GM19099 (cell line): ENCODE results near the gene FBXL7.

Experiments
- POLR2A ChIP-seq: IDR thresholded peaks from 3 replicates; pipeline ENCODE4 v1.6.1; 2011; ENCODE audit warnings: low read depth; ENCODE audit not compliant: insufficient read length; ENCODE audit errors: extremely low read depth

FBXL7 gene

DNA sequence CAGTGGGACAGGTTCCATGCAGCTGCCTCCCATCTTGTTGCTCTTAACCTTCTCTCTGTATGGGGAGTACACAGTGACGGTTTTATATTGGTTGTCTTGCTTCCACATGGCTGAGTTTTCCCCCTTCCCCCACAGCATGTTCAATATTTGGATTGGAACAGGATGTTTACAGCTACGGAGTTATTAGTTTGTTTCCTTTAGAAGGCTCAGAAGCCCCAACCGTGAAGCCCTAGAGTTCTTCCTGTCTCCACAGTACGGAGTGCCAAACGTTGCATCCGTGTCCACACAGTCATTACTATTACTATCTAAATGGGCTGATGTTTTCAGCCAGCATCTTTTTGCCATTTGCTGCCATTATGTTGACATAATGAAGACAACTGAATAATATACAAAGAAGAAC lies 402.1 kb downstream of the FBXL7 start:
- TF ChIP-seq POLR2A: no peak

DNA sequence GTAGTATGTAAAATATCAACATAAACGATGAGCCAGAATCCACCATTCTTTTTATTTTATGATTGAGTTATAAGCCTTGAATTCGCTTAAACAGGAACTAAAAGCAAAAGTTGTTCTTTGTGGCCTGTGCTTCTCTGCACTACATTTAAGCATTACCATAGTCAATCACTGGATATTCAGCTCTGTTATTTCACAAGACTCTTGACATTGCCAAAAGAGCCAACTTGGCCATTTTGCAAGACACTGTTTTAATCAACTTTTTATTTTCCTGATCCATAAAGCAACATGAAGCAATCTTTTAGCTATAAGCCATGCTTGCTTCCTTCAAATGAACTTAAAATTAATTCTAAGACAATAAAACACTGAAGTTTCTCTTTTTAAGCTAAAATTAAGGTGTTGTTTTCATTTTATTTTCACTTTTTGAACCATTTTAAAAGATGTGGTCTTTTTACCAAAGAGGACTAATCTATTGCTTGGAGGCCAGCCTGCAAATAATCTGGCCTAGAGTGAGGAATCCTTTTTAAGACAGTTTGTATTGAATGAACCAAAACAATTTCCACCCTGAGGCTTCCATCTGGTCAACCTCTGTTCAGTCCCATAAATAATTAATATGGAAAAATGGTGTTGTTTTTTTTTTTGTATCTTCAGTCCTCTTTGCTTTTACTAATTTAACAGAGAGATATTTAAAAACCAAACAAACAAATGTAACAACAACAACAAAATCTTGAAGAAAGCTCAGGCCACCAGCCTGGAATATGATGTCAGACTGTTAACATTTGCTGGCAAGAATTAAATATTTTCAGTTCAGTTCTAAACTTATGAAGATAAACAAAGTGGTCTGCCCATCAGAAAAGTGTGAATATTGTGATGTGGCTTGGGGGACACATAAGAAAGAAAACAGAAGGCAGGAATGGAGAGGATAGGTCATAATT lies 405.2 kb downstream of the FBXL7 start:
- TF ChIP-seq POLR2A: no peak

DNA sequence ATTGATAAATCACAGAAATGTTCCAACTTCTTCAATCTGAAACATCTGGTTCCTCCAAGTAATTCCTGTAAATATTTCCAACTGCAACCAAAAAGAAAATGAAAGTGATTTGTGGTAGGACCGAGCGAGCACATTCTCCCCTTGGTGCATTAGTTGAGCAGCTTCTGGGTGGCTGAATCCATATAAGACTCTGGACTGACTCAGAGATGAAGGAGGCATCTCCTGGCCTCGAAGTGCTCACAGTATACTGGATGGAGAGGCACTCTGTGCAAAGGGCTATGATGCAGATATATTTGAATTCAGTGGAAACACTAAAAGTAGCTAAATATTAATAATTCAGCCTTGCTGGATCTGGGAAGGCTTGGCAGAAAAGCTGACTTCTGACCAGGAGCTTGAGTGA lies 414.7 kb downstream of the FBXL7 start:
- TF ChIP-seq POLR2A: no peak

DNA sequence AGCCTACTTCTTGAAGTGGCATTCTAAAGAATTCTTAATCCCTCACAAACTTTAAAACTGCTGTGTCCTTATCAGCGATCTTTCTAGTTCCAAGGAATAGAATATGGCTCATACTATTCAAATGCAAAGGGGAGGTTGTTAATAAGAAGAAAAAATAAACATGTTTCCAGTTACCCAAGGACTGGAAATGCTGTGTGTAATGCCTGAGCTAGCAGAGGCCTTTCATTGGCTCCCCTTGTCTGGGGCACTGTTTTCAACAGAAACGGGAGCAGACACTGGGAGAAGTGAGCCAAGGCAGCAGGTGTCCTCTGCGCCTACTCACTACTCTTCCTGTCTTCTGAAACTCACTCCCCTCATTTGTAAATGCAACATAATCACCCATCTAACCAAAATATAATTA lies 426.6 kb downstream of the FBXL7 start:
- TF ChIP-seq POLR2A: no peak

DNA sequence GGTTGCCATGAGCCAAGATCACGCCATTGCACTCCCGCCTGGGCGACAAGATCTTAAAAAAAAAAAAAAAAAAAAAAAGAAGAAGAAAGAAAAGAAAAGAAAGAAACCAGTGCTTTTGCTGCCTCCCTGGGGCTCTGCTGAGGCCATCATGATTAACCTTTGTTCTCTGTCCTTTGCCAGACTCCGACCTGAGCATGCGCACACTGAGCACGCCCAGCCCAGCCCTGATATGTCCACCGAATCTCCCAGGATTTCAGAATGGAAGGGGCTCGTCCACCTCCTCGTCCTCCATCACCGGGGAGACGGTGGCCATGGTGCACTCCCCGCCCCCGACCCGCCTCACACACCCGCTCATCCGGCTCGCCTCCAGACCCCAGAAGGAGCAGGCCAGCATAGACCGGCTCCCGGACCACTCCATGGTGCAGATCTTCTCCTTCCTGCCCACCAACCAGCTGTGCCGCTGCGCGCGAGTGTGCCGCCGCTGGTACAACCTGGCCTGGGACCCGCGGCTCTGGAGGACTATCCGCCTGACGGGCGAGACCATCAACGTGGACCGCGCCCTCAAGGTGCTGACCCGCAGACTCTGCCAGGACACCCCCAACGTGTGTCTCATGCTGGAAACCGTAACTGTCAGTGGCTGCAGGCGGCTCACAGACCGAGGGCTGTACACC lies 427.9 kb downstream of the FBXL7 start:
- TF ChIP-seq POLR2A: no peak

DNA sequence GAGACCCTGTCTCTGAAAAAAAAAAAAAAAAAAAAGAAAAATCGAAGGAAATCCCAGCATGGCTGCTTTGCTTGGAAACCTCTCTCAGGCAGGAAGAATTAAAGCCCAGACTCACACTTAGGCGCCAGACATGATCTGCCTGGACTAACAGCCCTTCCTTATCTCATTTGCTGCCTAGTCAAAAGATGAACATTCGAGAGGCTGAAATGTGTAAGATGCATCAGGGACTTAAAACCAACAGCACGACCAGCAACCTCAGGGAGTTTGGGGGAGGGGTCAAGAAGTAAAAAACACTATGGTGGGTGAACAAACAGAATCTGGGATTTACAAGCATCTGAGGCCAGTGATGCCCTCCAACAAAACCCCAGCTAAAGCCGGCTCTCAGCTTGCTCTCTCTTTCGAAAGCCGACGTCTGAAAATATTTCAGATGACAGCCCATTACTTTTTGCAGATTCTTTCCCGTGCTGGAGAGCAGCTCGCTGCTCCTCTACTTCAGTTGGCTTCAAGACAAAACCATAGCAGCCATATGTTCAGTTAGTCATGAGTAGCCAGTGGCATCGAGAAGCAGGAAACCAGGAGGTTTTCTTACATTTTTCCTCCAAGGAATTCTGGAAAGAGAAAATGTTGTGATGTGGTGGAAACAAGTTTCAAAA lies 429.8 kb downstream of the FBXL7 start:
- no peak for TF ChIP-seq POLR2A

DNA sequence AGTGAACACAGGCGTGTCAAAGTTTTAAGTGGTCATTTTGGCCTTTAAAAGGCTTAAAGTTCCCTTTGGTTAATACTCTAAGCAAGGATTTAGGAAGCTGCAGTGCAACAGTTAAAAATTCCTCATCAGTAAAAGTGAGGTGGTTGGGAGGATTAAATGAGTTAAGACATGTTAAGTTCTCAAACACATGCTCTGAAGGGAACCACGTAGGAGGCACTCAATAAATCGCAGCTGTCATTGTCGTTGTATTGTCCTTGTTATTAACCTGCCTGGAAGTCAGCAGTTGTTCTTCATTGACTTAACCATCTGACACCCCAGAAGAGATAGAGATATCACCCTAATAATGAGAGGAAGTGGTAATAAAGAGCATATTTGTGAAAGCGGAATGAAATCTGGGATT lies 432.1 kb downstream of the FBXL7 start:
- no peak for TF ChIP-seq POLR2A

DNA sequence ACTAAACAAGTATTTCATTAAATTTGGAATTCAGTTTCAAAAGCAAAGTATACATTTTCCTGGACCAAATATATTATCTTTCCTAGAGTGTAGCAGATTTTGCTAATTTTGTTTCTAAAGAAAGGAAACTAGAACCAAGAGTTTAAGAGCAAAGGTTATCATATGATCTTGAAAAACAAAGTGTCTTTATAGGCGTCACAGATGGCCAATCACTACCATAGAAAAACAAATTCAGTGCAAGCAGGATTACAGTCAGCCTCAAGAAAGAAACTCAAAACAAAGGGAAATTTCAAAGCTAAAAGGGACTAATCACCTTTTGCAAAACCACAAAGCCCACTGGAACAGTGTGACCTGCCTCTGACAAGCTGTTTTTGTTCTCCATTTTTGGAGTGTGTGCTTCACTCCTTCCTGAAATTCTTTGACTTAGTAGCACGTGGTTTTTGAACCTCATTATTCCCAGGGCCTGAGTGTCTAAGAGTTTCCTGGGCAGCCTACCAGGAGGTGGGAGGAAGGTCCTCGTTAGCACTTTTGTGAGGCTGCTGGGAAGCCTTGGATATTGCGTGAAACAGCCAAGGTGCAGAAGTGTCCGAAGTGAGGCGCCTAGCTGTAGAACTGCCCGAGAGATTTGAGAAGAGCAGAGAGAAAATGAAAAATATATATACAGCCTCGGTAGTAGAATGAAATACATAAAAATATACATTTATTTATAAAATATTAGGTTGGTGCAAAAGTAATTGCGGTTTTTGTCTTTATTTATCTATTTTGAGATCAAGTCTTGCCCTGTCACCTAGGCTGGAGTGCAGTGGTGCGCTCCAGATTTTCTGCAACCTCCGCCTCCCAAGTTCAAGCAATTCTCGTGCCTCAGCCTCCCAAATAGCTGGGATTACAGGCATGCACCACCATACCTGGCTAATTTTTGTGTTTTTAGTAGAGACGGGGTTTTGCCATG lies 433.6 kb downstream of the FBXL7 start:
- TF ChIP-seq POLR2A: no peak

DNA sequence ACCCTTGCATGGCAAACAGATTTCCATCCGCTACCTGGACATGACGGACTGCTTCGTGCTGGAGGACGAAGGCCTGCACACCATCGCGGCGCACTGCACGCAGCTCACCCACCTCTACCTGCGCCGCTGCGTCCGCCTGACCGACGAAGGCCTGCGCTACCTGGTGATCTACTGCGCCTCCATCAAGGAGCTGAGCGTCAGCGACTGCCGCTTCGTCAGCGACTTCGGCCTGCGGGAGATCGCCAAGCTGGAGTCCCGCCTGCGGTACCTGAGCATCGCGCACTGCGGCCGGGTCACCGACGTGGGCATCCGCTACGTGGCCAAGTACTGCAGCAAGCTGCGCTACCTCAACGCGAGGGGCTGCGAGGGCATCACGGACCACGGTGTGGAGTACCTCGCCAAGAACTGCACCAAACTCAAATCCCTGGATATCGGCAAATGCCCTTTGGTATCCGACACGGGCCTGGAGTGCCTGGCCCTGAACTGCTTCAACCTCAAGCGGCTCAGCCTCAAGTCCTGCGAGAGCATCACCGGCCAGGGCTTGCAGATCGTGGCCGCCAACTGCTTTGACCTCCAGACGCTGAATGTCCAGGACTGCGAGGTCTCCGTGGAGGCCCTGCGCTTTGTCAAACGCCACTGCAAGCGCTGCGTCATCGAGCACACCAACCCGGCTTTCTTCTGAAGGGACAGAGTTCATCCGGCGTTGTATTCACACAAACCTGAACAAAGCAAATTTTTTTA lies 436.7 kb downstream of the FBXL7 start:
- no peak for TF ChIP-seq POLR2A

DNA sequence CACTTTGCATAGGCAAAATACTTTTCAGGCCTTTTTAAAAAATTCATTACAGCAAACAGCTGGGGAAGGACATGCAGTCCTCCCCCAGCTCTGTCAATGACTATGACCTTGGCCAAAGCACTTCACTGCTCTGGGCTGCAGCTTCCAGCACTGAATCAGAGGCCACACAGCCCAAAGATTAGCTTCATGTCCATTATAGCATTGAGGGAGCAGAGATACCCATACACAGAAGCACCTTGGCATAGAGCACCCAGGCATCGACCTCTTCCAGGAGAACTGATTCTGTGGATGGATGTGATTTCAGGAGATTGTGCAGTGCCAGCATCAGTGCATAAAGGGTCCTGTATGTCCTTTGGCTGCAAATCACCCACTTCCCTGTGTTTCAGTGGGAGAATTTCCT lies 437.7 kb downstream of the FBXL7 start:
- no peak for TF ChIP-seq POLR2A

DNA sequence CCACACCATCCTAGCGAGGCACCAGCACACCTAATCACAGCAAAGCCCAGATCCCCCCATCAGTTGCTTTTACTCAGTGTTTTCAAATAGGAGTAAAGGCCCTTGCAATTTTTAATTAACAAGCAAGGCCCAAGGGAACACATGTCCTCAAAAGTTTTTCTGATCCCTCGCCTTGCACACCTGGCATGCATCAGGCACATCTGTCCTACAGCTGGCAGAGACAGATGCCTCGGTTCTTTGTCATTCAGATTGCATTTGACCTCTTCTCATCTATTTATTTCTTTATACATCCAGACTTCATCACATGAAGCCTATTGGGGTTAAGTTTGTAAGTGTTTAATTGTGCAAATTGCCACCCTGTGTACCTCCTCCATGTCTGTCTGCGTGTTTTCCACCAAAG lies 438.2 kb downstream of the FBXL7 start:
- TF ChIP-seq POLR2A: no peak

DNA sequence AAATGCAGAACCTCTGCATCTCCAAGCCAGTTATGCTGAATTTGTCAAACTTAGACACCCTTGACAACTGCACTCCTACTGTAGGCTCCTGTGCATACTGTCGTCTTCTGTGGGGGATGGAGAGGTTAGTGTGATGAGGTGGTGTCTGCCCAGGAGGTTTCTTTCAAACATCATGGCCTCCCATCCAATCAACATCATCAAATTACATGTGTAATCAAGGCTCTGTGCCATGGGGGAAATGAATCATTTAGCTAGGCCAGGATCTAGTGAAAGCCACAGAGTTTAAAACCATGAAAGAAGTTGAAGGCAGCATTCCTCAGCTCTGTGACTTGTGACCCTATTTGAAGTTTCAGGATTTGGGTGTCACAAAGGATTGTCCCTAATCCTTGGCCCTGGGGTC lies 439.0 kb downstream of the FBXL7 start:
- TF ChIP-seq POLR2A: no peak

DNA sequence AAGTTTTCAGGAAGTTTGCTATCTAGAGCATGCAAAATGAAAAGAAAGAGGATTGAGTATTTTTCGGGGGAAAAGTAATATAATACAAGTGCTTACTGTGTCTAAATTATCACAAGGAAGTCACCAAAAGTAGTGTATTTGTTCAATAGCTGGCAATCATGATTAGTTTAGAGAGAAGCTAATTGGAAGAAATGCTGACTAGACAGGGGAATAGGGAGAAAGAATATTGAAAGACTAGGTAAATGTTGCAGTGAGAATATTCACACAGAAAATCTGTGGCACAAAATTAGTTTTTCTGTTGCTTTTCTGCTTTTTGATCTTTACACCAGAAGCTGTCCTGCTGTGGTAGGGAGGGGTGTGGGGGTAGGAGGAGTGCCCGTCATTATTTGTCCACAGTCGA lies 440.9 kb downstream of the FBXL7 start:
- TF ChIP-seq POLR2A: no peak

DNA sequence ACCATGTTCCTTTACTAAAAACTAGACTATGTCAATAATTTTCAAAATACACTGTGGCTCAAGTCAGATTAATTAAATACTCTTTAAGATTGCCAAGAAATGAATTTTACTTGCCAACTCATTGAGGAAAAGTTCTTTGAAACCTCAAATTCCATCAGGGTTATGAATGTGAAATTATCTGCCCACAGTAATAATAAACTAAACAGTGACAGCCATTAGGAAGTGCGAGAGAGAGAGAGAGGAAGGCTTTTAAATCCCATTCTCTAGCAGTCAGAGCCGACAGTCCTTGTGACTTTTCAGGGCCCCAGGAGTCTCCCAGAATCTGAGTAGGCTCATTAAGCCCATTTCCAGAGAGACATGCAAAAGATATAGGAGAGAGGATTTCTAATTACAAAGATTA lies 443.5 kb downstream of the FBXL7 start:
- no peak for TF ChIP-seq POLR2A

DNA sequence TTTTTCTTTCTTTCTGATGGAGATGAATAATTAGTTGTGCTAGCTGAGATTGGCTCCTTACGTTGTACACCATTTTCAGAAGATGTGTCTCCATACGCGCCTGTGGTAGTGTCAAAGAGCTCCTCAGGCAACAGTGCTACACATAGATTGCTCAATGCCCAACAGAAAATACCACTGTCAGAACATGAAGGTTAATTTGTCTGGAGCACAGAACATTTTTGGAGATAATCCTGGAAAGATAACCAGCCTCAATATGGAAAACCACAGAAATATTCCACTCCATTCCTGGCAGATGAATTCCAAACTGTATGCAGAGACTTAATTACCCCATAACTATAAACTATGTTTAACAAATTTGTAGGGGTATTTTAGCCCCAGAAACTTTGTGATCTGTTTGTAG lies 446.0 kb downstream of the FBXL7 start:
- TF ChIP-seq POLR2A: no peak

DNA sequence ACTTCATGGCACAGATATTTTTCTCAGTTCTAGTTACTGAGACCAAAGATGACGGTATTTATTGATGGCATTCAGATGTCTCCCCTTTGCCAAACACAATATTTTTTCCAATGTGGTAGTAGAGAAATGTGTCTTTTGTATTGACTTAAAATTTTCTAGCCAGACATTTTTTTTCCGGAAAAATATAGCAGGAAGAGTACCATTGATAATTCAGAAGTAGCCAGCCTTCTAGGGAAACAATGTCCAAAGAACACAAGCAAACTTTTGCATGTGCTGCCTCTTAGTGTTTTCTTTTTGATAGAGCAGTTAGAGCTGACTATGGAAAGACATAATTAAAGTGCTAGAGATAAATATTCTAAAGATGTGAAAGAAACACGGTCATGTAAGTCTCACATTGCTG lies 448.2 kb downstream of the FBXL7 start:
- no peak for TF ChIP-seq POLR2A
